Psoas muscle (tissue), 8 donors: ENCODE measurements around the gene TMCO4. TPM values are rescaled to one million over a fixed set of nuclear protein-coding genes. Genes with fewer than 3 reads are reported as not detected.

Experiments used
- ATAC-seq, 4 donors: fragments of 200-7000 bp; cut with Tn5 transposase; one replicate each; pipeline ENCODE4 v1.9.1; 2020; ENCODE audit warnings: moderate library complexity in 3 of 4, mild to moderate bottlenecking in 2 of 4
- DNase-seq, 2 donors: peaks; one replicate each; pipeline ENCODE4 v3.0.0-alpha.2; 2020
- H3K27ac ChIP-seq: fragments of 200-600 bp; one replicate; pipeline ENCODE4 v1.8.0; 2022
- H3K27me3 ChIP-seq, 3 donors: fragments of 200-600 bp in 1 of 3; one replicate each; pipeline versions ENCODE4 v1.6.1 to v1.8.0; 2013 to 2022; ENCODE audit warnings: low read length in 2 of 3, mild to moderate bottlenecking in 2 of 3, moderate library complexity in 1 of 3; ENCODE audit not compliant: insufficient read depth in 3 of 3
- H3K36me3 ChIP-seq, 2 donors: fragments of 200-600 bp in 1 of 2; one replicate each; pipeline versions ENCODE4 v1.6.1 to v1.8.0; 2013 to 2022; ENCODE audit warnings: low read depth in 1 of 2, mild to moderate bottlenecking in 1 of 2, moderate library complexity in 1 of 2; ENCODE audit not compliant: insufficient read depth in 1 of 2
- H3K4me1 ChIP-seq: fragments of 200-600 bp; one replicate; pipeline ENCODE4 v1.8.0; 2022
- H3K4me3 ChIP-seq: fragments of 200-600 bp; one replicate; pipeline ENCODE4 v1.8.0; 2022; ENCODE audit warnings: mild to moderate bottlenecking
- H3K9me3 ChIP-seq: fragments of 200-600 bp; one replicate; pipeline ENCODE4 v1.8.0; 2022
- CTCF ChIP-seq: fragments of 200-600 bp; IDR thresholded peaks from one replicate; pipeline ENCODE4 v1.8.0; 2022; ENCODE audit warnings: antibody characterized with exemption
- WGBS, 3 donors: extraction: QIAGEN DNeasy Blood & Tissue Kit; methylation state at CpG; one replicate each; pipeline versions ENCODE4 v1.1.6 to v1.1.7; 2013; 5-methylcytosine and 5-hydroxymethylcytosine counted together
- intact Hi-C, 2 donors: fragments of 100-400 bp; cut with DNase I; formaldehyde crosslinking; loops; one replicate each; pipeline versions ENCODE4 v1.11.0 to v1.14.2; 2022
- polyA plus RNA-seq, 3 donors: library from polyadenylated mRNA; stranded (reverse); fragments of 200-250 nt; gene quantifications; one replicate each; pipeline ENCODE4 v1.2.3, GENCODE V29; 2013
- total RNA-seq, 4 donors: library from RNA; stranded (reverse); fragmentation: NEBNext Ultra II Directional in 2 of 4; extraction: Animal tissue kit (Norgen Biotek cat#: 25700) in 2 of 4; gene quantifications; one replicate each; pipeline versions ENCODE4 v1.2.1 to v1.2.4, GENCODE V29; 2021 to 2023
- donor health status: healthy with polysubstance abuse.
- donor health status: DM: no; HTN: no; CAD: no; lungs with moderate emphysema.
- donor health status: Bipolar disorder and iron deficiency.
- donor health status: healthy.
- donor health status: DM: yes; HTN: yes; CAD: no.
- donor health status: DM: no; HTN: no; CAD: no.
- donor health status: DM: no; HTN: no; CAD: no.
- donor health status: DM: yes; HTN: yes; CAD: no.

The TMCO4 gene
- total and polyA plus RNA-seq, 7 donors: 2.3 to 4.8 (median 3.2) TPM

GRCh38 chr1:19698181-19698580, 101.5 kb downstream of the TMCO4 start:
- 90 to 95% (median 91%) methylated on average over 4 of the region's 4 CpGs for WGBS, 3 donors
- H3K27me3 ChIP-seq: no peaks in the 10 kb centered on the region
- no peak overlapping the region for H3K27ac ChIP-seq
- intact Hi-C loops: no loop called here
- peaks cover 0 to 29% of the 10 kb centered on the region in 2 donors for H3K36me3 ChIP-seq
- no peak for DNase-seq
- no peaks in the 10 kb centered on the region for H3K9me3 ChIP-seq
- no peak for ATAC-seq
- no peak overlapping the region for H3K4me3 ChIP-seq
- H3K4me1 ChIP-seq: no peaks in the 10 kb centered on the region
- no peak for TF ChIP-seq CTCF

- 95 to 97% (median 95%) methylated on average over 8 of the region's 8 CpGs for WGBS, 3 donors
- H3K27me3 ChIP-seq: no peaks in the 10 kb centered on the region
- TF ChIP-seq CTCF: no peak
- no peak overlapping the region for H3K27ac ChIP-seq
- no peak overlapping the region for H3K4me3 ChIP-seq
- no peaks in the 10 kb centered on the region for H3K4me1 ChIP-seq
- intact Hi-C loops: no loop called here
- H3K9me3 ChIP-seq: no peaks in the 10 kb centered on the region
- no peak for ATAC-seq
- H3K36me3 ChIP-seq: peaks cover 0 to 29% of the 10 kb centered on the region in 2 donors
- no peak for DNase-seq
These were observed 102.9 kb downstream of the TMCO4 start for GRCh38 chr1:19696820-19697219.

GRCh38 chr1:19695772-19696171, 103.9 kb downstream of the TMCO4 start:
- ATAC-seq: no peak
- H3K4me1 ChIP-seq: no peaks in the 10 kb centered on the region
- DNase-seq: no peak
- TF ChIP-seq CTCF: no peak
- no peaks in the 10 kb centered on the region for H3K27me3 ChIP-seq
- no peaks in the 10 kb centered on the region for H3K9me3 ChIP-seq
- no peak overlapping the region for H3K4me3 ChIP-seq
- peaks cover 0 to 28% of the 10 kb centered on the region in 2 donors for H3K36me3 ChIP-seq
- H3K27ac ChIP-seq: no peak overlapping the region
- WGBS, 3 donors: 83 to 94% (median 84%) methylated on average over 7 of the region's 7 CpGs
- intact Hi-C loops: no loop called here

- no peak overlapping the region for H3K27ac ChIP-seq
- H3K4me3 ChIP-seq: no peak overlapping the region
- no peaks in the 10 kb centered on the region for H3K4me1 ChIP-seq
- intact Hi-C loops: no loop called here
- DNase-seq (no peak), ATAC-seq (no peak)
- 75 to 85% (median 80%) methylated on average over 14 of the region's 14 CpGs for WGBS, 3 donors
- H3K36me3 ChIP-seq: peaks cover 0 to 24% of the 10 kb centered on the region in 2 donors
- TF ChIP-seq CTCF: no peak
- no peaks in the 10 kb centered on the region for H3K9me3 ChIP-seq
- H3K27me3 ChIP-seq: no peaks in the 10 kb centered on the region
These were observed 105.4 kb downstream of the TMCO4 start for GRCh38 chr1:19694298-19694697.

- H3K4me3 ChIP-seq: no peak overlapping the region
- DNase-seq: no peak
- no peak overlapping the region for H3K27ac ChIP-seq
- TF ChIP-seq CTCF: no peak
- no peak for ATAC-seq
- no peaks in the 10 kb centered on the region for H3K27me3 ChIP-seq
- peaks cover 0 to 24% of the 10 kb centered on the region in 2 donors for H3K36me3 ChIP-seq
- intact Hi-C loops: no loop called here
- H3K9me3 ChIP-seq: no peaks in the 10 kb centered on the region
- H3K4me1 ChIP-seq: no peaks in the 10 kb centered on the region
- 84 to 89% (median 89%) methylated on average over 7 of the region's 7 CpGs for WGBS, 3 donors
These were observed 109.4 kb downstream of the TMCO4 start for GRCh38 chr1:19690342-19690741.
